Measurements from ENCODE around the gene CTNND1. TPM values are rescaled to one million over a fixed set of nuclear protein-coding genes. Genes with fewer than 3 reads are reported as not detected.

Gene CTNND1
- total and polyA plus RNA-seq, 9 of the 15 experiments (the other 6 are each of a cell fraction or from before 2014, with no cell fraction given), result 11.1 to 74.0 (median 43.3) TPM

GRCh38 chr11:57785072-57785471, 23.5 kb downstream of the CTNND1 start (continued):
- TF ChIP-seq RUNX1 (IDR thresholded peaks at IDR 0.05; ENCODE audit: low read depth), result no peak
- no peak for TF ChIP-seq SUPT5H (IDR thresholded peaks at IDR 0.05)

GRCh38 chr11:57786436-57786835, 24.8 kb downstream of the CTNND1 start:
- FAIRE-seq (no peak), ATAC-seq (no peak), DNase-seq (ENCODE audit: extremely low read depth in 1 of 4, low spot score in 3 of 4) (no peak)
- TF ChIP-seq ZNF76 (CRISPR knock-in tag; IDR thresholded peaks at IDR 0.05; ENCODE audit: borderline replicate concordance) (no peak), MAX (CRISPR knock-in tag; IDR thresholded peaks at IDR 0.05) (no peak), GTF2F1 (IDR thresholded peaks at IDR 0.05; ENCODE audit: low read depth, low read length) (no peak), ELK3 (CRISPR knock-in tag; IDR thresholded peaks at IDR 0.05) (no peak), MGA (IDR thresholded peaks at IDR 0.05) (no peak), ZNF384 (IDR thresholded peaks at IDR 0.05; ENCODE audit: low read depth, low read length) (no peak), FOXA1 (IDR thresholded peaks at IDR 0.05; ENCODE audit: borderline replicate concordance) (no peak), ZNF3 (CRISPR knock-in tag; IDR thresholded peaks at IDR 0.05) (no peak)

More at GRCh38 chr11:57786436-57786835, 24.8 kb downstream of the CTNND1 start:
- no peaks in the 10 kb centered on the region for H3K9me1 ChIP-seq (ENCODE audit: control insufficient read depth, insufficient read depth, low read length)
- POLR2A ChIA-PET, result no interaction called here
- H3K9me3 ChIP-seq (replicated peaks; ENCODE audit: control insufficient read depth, insufficient read depth, low read depth, low read length), result no peaks in the 10 kb centered on the region
- WGBS (ENCODE audit: insufficient coverage, low coverage, missing lambda C conversion rate), result 91% methylated on average over 4 of the region's 4 CpGs
- intact Hi-C loops (cut with micrococcal nuclease), result no loop called here
- H3K9ac ChIP-seq (ENCODE audit: insufficient read depth in 1 of 2, low read depth in 2 of 2, low read length in 2 of 2), result no peak overlapping the region
- in situ Hi-C loops (cut with MboI), result no loop called here
- H3K4me3 ChIP-seq, result no peak overlapping the region
- H3K36me3 ChIP-seq (ENCODE audit: control insufficient read depth, insufficient read depth, low read length), result peaks cover 11% of the 10 kb centered on the region
- BruUV-seq (replicated peaks), result no TSS peak
- CTCF ChIA-PET (ENCODE audit: low intra/inter-chr PET ratio), result no interaction called here
- no peak overlapping the region for H3K4me2 ChIP-seq (ENCODE audit: insufficient read depth, low read length)
- H3K79me2 ChIP-seq (ENCODE audit: control insufficient read depth, insufficient read depth, low read length), result peaks cover 80% of the 10 kb centered on the region
- peaks cover 7% of the 10 kb centered on the region; the same call in 1 of the 2 replicates for H4K20me1 ChIP-seq (replicated peaks; ENCODE audit: control insufficient read depth, insufficient read depth, low read length)
- H3K4me1 ChIP-seq (replicated peaks in 1 of 2; ENCODE audit: control insufficient read depth in 2 of 2, insufficient read depth in 2 of 2, low read length in 2 of 2), result peaks cover 6 to 15% of the 10 kb centered on the region in 2 experiments
- H3K27me3 ChIP-seq (ENCODE audit: control insufficient read depth in 2 of 2, insufficient read depth in 2 of 2, low read length in 2 of 2), result no peaks in the 10 kb centered on the region
- no peak overlapping the region for H3K27ac ChIP-seq (ENCODE audit: extremely low read depth, low read depth, low read length)
- no peak overlapping the region for H2AFZ ChIP-seq (ENCODE audit: low read depth, low read length)

All from K562 (cell line).